ENCODE data around the gene NOX3. TPM values are rescaled to one million over a fixed set of nuclear protein-coding genes. Genes with fewer than 3 reads are reported as not detected.

The NOX3 gene
- total RNA-seq, 1 donor from 2014 or later = not detected

- H3K4me1 Mint-ChIP-seq = peaks cover 12% of the 10 kb centered on the region
- ChIA-PET POLR2A (no interaction called here), CTCF (no interaction called here)
- no peak for ATAC-seq (ENCODE audit: low read depth)
- TF ChIP-seq, protein P1, sequence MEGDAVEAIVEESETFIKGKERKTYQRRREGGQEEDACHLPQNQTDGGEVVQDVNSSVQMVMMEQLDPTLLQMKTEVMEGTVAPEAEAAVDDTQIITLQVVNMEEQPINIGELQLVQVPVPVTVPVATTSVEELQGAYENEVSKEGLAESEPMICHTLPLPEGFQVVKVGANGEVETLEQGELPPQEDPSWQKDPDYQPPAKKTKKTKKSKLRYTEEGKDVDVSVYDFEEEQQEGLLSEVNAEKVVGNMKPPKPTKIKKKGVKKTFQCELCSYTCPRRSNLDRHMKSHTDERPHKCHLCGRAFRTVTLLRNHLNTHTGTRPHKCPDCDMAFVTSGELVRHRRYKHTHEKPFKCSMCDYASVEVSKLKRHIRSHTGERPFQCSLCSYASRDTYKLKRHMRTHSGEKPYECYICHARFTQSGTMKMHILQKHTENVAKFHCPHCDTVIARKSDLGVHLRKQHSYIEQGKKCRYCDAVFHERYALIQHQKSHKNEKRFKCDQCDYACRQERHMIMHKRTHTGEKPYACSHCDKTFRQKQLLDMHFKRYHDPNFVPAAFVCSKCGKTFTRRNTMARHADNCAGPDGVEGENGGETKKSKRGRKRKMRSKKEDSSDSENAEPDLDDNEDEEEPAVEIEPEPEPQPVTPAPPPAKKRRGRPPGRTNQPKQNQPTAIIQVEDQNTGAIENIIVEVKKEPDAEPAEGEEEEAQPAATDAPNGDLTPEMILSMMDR (IDR thresholded peaks at IDR 0.05) = no peak
- no peak overlapping the region for H3K27ac Mint-ChIP-seq
- H3K36me3 Mint-ChIP-seq (ENCODE audit: low read depth) = no peaks in the 10 kb centered on the region
- intact Hi-C loops (cut with micrococcal nuclease) = no loop called here
- peaks cover 10% of the 10 kb centered on the region for H3K9me3 Mint-ChIP-seq
- H3K4me3 Mint-ChIP-seq = no peak overlapping the region
- no peak for DNase-seq
- no peaks in the 10 kb centered on the region for H3K27me3 Mint-ChIP-seq
Observed at GRCh38 chr6:155384321-155384952, 71.2 kb downstream of the NOX3 start.

DNA sequence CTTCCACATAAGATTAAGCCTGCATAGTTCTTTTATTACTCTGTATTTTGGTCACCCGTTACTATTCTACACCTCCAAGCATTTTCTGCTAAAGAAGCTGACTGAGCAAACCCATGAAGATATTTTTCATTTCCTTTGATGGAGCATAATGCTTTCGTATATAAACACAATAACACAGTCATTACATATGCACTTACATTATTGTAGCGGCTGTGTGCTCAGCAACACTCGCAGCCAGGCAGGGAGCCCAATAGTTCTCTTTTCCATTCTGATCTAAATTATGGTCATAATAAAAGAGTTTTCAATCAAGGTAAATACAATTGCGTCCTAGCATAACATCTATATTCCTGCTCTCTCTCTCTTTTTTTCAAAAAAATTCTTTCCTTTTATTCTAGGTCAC, 71.7 kb downstream of the NOX3 start:
- Mint-ChIP-seq H3K4me3 (no peak overlapping the region), H3K9me3 (peaks cover 5% of the 10 kb centered on the region), H3K36me3 (ENCODE audit: low read depth) (no peaks in the 10 kb centered on the region), H3K27ac (no peak overlapping the region), H3K27me3 (no peaks in the 10 kb centered on the region), H3K4me1 (peaks cover 7% of the 10 kb centered on the region)
- DNase-seq = no peak
- CTCF ChIA-PET = no interaction called here
- TF ChIP-seq, protein P1 (IDR thresholded peaks at IDR 0.05) = no peak
- POLR2A ChIA-PET = no interaction called here
- intact Hi-C loops (cut with micrococcal nuclease) = no loop called here
- no peak for ATAC-seq (ENCODE audit: low read depth)

DNA sequence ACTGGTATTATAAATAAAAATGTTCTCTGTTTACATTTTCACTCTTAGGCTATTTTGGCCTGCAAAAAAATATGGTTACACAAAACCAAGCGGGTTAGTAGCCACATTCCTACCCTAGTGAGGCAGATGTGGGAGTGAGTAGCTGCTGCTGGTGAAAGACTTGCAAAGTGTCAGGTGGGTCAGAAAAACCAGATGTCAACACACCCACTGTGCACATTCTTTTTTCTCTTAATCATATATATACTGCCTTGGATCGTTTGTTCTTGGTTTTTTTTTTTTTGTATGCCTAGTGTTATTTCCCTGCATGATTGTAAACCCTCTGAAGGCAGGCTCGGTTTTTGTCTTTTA, 73.3 kb downstream of the NOX3 start:
- H3K27ac Mint-ChIP-seq = no peak overlapping the region
- H3K27me3 Mint-ChIP-seq = no peaks in the 10 kb centered on the region
- intact Hi-C loops (cut with micrococcal nuclease) = no loop called here
- POLR2A ChIA-PET = no interaction called here
- CTCF ChIA-PET = no interaction called here
- H3K4me1 Mint-ChIP-seq = peaks cover 2% of the 10 kb centered on the region
- no peak for DNase-seq
- no peaks in the 10 kb centered on the region for H3K36me3 Mint-ChIP-seq (ENCODE audit: low read depth)
- TF ChIP-seq, protein P1 (IDR thresholded peaks at IDR 0.05) = no peak
- no peak for ATAC-seq (ENCODE audit: low read depth)
- no peaks in the 10 kb centered on the region for H3K9me3 Mint-ChIP-seq
- no peak overlapping the region for H3K4me3 Mint-ChIP-seq

DNA sequence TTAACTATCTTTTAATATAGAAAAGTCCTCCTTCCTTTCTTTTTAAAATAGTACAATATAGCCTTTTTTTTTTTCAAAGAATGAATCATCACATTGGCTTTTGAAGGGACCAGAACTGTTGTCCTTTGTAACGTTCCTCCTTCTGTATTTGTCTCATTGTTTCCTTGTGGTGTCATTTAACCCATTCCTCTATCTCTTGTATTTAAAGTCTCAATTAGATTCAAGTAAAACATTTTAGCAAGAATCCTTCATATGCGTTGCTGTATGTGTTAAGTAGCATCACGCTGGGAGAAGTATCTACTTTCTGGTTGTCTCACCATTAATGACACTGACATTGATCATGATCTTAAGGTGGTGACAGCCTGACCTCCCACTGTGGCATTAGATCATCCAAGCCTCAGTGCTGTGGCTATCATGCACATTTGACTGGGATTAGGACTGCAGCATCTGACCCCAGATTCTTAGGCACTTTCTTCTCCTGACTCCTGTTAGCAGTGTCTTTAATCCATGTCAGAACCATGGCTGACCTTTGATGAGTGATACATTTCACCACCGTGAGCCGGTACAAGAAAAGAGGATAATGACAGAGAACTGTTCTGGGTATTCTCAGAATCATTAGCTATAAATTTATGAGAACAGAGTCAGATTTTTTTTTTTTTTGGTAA, 73.8 kb downstream of the NOX3 start:
- DNase-seq (no peak), ATAC-seq (ENCODE audit: low read depth) (no peak)
- ChIA-PET POLR2A (no interaction called here), CTCF (no interaction called here)
- intact Hi-C loops (cut with micrococcal nuclease) = no loop called here
- Mint-ChIP-seq H3K36me3 (ENCODE audit: low read depth) (no peaks in the 10 kb centered on the region), H3K27ac (no peak overlapping the region), H3K4me3 (no peak overlapping the region), H3K27me3 (no peaks in the 10 kb centered on the region), H3K9me3 (no peaks in the 10 kb centered on the region), H3K4me1 (peaks cover 2% of the 10 kb centered on the region)
- TF ChIP-seq, protein P1 (IDR thresholded peaks at IDR 0.05) = no peak

- no peak overlapping the region for H3K27ac Mint-ChIP-seq
- peaks cover 2% of the 10 kb centered on the region for H3K4me1 Mint-ChIP-seq
- no peak for DNase-seq
- ChIA-PET CTCF (interaction anchor here (1.2 kb wide), 1 partner anchor 46 kb away, joined by 3 read pairs; no protein-coding TSS in a partner anchor), POLR2A (no interaction called here)
- no peaks in the 10 kb centered on the region for H3K36me3 Mint-ChIP-seq (ENCODE audit: low read depth)
- ATAC-seq (ENCODE audit: low read depth) = no peak
- no peak overlapping the region for H3K4me3 Mint-ChIP-seq
- intact Hi-C loops (cut with micrococcal nuclease) = no loop called here
- TF ChIP-seq, protein P1 (IDR thresholded peaks at IDR 0.05) = no peak
- H3K27me3 Mint-ChIP-seq = no peaks in the 10 kb centered on the region
- H3K9me3 Mint-ChIP-seq = no peaks in the 10 kb centered on the region
Observed at GRCh38 chr6:155380666-155381332, 74.8 kb downstream of the NOX3 start.
